Lung (tissue), 12 donors: ENCODE measurements around the gene TMEM144. TPM values are rescaled to one million over a fixed set of nuclear protein-coding genes. Genes with fewer than 3 reads are reported as not detected.

Source experiments
- ATAC-seq: fragments of 200-7000 bp; cut with Tn5 transposase; one replicate; pipeline ENCODE4 v1.9.1; 2020; ENCODE audit warnings: moderate number of reproducible peaks; ENCODE audit not compliant: insufficient read depth, low FRiP score
- DNase-seq, 3 donors: peaks; one replicate each; pipeline ENCODE4 v3.0.0-alpha.2; 2013 to 2017
- H3K27ac ChIP-seq, 2 donors: one replicate each; pipeline ENCODE4 v1.5.1; 2013; ENCODE audit warnings: mild to moderate bottlenecking in 2 of 2, moderate library complexity in 2 of 2, control low read depth in 1 of 2, inconsistent platforms in 1 of 2, low read depth in 1 of 2, low read length in 1 of 2
- H3K27me3 ChIP-seq, 3 donors: one replicate each; pipeline ENCODE4 v1.5.1; 2013; ENCODE audit warnings: low read length in 2 of 3; ENCODE audit not compliant: control insufficient read depth in 3 of 3, insufficient read depth in 3 of 3
- H3K36me3 ChIP-seq, 4 donors: one replicate each; pipeline ENCODE4 v1.5.1; 2013; ENCODE audit warnings: low read length in 4 of 4, mild to moderate bottlenecking in 1 of 4, moderate library complexity in 1 of 4; ENCODE audit not compliant: control insufficient read depth in 4 of 4, insufficient read depth in 4 of 4
- H3K4me1 ChIP-seq, 5 donors: one replicate each; pipeline ENCODE4 v1.5.1; 2013; ENCODE audit warnings: low read length in 5 of 5, mild to moderate bottlenecking in 2 of 5, moderate library complexity in 1 of 5; ENCODE audit not compliant: control insufficient read depth in 5 of 5, insufficient read depth in 5 of 5
- H3K4me3 ChIP-seq: one replicate; pipeline ENCODE4 v1.5.1; 2013; ENCODE audit warnings: mild to moderate bottlenecking, control low read depth, moderate library complexity
- H3K9ac ChIP-seq, 2 donors: one replicate each; pipeline ENCODE4 v1.5.1; 2013; ENCODE audit warnings: low read length in 2 of 2, control low read depth in 1 of 2; ENCODE audit not compliant: insufficient read depth in 1 of 2
- H3K9me3 ChIP-seq, 4 donors: one replicate each; pipeline ENCODE4 v1.5.1; 2013; ENCODE audit warnings: low read length in 3 of 4, mild to moderate bottlenecking in 1 of 4, moderate library complexity in 1 of 4; ENCODE audit not compliant: control insufficient read depth in 4 of 4, insufficient read depth in 3 of 4
- WGBS, 2 donors: extraction: QIAGEN DNeasy Blood & Tissue Kit; methylation state at CpG; one replicate each; pipeline ENCODE4 v1.1.7; 2013; 5-methylcytosine and 5-hydroxymethylcytosine counted together
- polyA plus RNA-seq, 2 donors: library from polyadenylated mRNA; stranded (reverse); fragments of 200-250 nt; gene quantifications; one replicate each; pipeline ENCODE4 v1.2.1, GENCODE V29; 2013
- total RNA-seq, 2 donors: library from RNA; depleted of rRNA in 1 of 2; stranded (reverse); fragments of >200 nt in 1 of 2; gene quantifications; one replicate each; pipeline ENCODE4 v1.2.1, GENCODE V29; 2014 to 2021
- TF ChIP-seq, protein P1 (sequence below): IDR thresholded peaks from 2 replicates; pipeline ENCODE4 v1.5.1; 2012; ENCODE audit warnings: mild to moderate bottlenecking; ENCODE audit errors: control extremely low read depth, extremely low read depth
- donor health status: control.
- donor health status: control.
- donor health status: Bipolar disorder and iron deficiency.
- donor health status: healthy.
- donor health status: DM: yes; HTN: yes; CAD: no.

Gene TMEM144
- total and polyA plus RNA-seq, 4 donors = 3.7 to 17.3 (median 11.6) TPM

DNA sequence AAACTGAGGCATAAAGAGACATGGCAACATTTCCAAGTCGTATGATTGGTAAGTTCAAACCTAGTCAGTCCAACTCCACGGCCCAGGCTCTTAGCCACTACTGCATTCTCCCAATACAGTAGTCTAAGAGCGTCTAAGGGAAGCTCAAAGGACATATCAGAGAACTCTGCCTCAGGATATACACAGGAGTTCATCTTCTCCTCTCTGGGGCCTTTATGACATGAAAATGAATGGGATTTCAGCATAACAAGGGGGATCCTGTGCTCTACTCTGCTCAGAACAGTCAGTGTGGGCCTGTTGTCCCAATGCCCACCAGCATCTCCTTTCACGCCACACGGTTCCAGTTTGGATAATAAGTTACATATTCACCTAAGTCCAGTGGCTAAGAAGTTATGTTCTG is 41.7 kb upstream of the TMEM144 start:
- DNase-seq = no peak
- Histone ChIP-seq H3K36me3 (no peaks in the 10 kb centered on the region), H3K4me1 (peaks cover 0 to 16% (median 9%) of the 10 kb centered on the region in 5 donors), H3K4me3 (no peak overlapping the region), H3K27me3 (no peaks in the 10 kb centered on the region), H3K27ac (peak overlapping the region in 1 of 2 donors; percentile 78), H3K9ac (no peak overlapping the region), H3K9me3 (no peaks in the 10 kb centered on the region)
- 88 to 92% methylated on average over 5 of the region's 5 CpGs for WGBS, 2 donors
- TF ChIP-seq, protein P1, sequence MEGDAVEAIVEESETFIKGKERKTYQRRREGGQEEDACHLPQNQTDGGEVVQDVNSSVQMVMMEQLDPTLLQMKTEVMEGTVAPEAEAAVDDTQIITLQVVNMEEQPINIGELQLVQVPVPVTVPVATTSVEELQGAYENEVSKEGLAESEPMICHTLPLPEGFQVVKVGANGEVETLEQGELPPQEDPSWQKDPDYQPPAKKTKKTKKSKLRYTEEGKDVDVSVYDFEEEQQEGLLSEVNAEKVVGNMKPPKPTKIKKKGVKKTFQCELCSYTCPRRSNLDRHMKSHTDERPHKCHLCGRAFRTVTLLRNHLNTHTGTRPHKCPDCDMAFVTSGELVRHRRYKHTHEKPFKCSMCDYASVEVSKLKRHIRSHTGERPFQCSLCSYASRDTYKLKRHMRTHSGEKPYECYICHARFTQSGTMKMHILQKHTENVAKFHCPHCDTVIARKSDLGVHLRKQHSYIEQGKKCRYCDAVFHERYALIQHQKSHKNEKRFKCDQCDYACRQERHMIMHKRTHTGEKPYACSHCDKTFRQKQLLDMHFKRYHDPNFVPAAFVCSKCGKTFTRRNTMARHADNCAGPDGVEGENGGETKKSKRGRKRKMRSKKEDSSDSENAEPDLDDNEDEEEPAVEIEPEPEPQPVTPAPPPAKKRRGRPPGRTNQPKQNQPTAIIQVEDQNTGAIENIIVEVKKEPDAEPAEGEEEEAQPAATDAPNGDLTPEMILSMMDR = no peak
- ATAC-seq = no peak

DNA sequence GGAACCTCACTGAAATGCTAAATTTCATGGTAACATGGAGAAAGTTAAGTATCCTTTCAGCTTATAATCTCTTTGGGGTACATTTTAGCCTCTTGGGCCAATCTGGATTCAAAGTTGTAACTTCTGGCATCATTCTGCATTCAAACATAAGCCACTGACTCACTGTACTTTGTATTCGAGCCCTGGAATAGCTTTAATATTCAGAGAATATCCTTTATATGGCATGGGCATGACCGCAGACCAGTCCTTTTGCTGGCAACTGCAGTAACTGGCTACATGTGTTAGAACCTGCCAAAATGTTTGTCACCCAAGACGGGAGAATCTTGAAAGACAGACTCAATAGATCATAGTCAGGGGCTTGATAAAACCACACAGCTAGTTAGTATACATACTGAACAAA is 40.8 kb upstream of the TMEM144 start:
- DNase-seq = no peak
- WGBS, 2 donors = 39 to 44% methylated on average over 3 of the region's 3 CpGs
- Histone ChIP-seq H3K36me3 (no peaks in the 10 kb centered on the region), H3K27ac (peak overlapping the region in 1 of 2 donors; percentile 78), H3K9me3 (no peaks in the 10 kb centered on the region), H3K4me3 (no peak overlapping the region), H3K27me3 (no peaks in the 10 kb centered on the region), H3K4me1 (peaks cover 0 to 16% (median 9%) of the 10 kb centered on the region in 5 donors), H3K9ac (no peak overlapping the region)
- ATAC-seq = no peak
- TF ChIP-seq, protein P1 = no peak

DNA sequence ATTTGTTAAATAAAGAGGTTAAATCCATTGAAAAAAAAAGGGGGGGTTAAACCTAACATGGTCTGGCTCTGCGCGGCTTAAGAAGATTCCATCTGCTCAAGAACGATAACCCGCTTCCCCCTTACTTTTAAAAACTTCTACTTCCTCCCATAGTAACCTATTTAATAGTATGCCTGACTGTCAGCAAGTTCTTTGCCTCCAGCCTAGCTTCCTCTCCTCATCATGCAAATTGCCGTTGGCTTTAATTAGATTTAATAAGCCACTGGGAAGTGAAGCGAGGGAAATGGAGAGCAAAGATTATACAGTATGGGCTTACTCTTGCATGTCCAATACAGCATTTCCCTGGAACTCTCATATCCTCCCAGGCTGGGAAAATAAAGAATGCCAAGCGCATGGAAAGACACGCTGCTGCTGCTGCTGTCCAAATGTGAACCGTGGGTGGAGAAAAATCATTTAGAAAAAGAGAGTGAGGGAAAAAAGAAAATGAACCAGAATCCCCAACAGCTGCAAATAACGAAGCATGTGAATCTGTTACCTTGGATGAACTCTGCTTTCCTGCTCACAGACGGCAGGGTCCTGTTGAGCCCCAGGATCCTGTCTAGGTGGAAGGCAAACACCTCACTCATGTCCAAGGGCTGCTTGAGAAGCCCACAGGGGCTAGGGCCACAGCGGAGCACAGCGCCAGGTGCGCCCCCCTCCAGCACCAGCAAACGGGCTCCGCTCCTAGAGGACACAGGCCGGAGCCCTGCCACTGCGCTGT is 40.2 kb upstream of the TMEM144 start:
- ATAC-seq = peak; percentile 21
- TF ChIP-seq, protein P1 = no peak
- H3K9me3 ChIP-seq = no peaks in the 10 kb centered on the region
- peaks cover 0 to 16% (median 9%) of the 10 kb centered on the region in 5 donors for H3K4me1 ChIP-seq
- H3K36me3 ChIP-seq = no peaks in the 10 kb centered on the region
- peak overlapping the region; percentile 3 for H3K4me3 ChIP-seq
- H3K27me3 ChIP-seq = no peaks in the 10 kb centered on the region
- peak overlapping the region; percentile 67 to 78 for H3K27ac ChIP-seq
- WGBS, 2 donors = 35 to 41% methylated on average over 18 of the region's 18 CpGs
- H3K9ac ChIP-seq = no peak overlapping the region
- DNase-seq = peak in 2 of 3 donors; percentile 63 to 64
